ENCODE measurements around the gene ACTMAP.

- TF ChIP-seq EZH2 (IDR thresholded peaks at IDR 0.05; ENCODE audit: insufficient read depth, poor library complexity, severe bottlenecking) = no peak
- no peak for TF ChIP-seq EZH2phosphoT487 (IDR thresholded peaks at IDR 0.05; ENCODE audit: insufficient read depth, low read depth)
Observed at GRCh38 chr19:40742886-40743285, 7.4 kb downstream of the ACTMAP start.

All from GM23248 (cell line).